Islet of Langerhans (tissue), 1 donor: ENCODE data around the gene PCDHA1.
"Not testable (repeated sequence)": the region's sequence is repeated elsewhere in the genome, so short reads cannot be mapped to it uniquely, and the experiment has no call there.

Experiments
- FAIRE-seq: peaks from one replicate; lab custom pipeline; 2011; peaks lifted over from hg19 to GRCh38; lab: Jason Lieb, UNC

Gene PCDHA1

GRCh38 chr5:140849831-140850634, 64.1 kb downstream of the PCDHA1 start:
- FAIRE-seq = not testable (repeated sequence)

GRCh38 chr5:140855772-140856674, 70.1 kb downstream of the PCDHA1 start, which contains the start of gene PCDHA10:
PCDHA10 (plus strand) TSS chr5:140855897; CDS start chr5:140856049, 152 bp downstream.
- FAIRE-seq = no peak

DNA sequence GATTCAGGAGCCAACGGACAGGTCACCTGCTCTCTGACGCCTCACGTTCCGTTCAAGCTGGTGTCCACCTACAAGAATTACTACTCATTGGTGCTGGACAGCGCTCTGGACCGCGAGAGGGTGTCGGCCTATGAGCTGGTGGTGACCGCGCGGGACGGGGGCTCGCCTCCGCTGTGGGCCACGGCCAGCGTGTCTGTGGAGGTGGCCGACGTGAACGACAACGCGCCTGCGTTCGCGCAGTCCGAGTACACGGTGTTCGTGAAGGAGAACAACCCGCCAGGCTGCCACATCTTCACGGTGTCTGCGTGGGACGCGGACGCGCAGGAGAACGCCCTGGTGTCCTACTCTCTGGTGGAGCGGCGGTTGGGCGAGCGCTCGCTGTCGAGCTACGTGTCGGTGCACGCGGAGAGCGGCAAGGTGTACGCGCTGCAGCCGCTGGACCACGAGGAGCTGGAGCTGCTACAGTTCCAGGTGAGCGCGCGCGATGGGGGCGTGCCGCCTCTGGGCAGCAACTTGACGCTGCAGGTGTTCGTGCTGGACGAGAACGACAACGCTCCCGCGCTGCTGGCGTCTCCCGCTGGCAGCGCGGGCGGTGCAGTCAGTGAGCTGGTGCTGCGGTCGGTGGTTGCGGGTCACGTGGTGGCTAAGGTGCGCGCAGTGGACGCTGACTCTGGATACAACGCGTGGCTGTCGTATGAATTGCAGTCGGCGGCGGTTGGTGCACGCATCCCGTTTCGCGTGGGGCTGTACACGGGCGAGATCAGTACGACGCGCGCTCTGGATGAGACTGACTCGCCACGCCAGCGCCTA, 71.4 kb downstream of the PCDHA1 start:
- no peak for FAIRE-seq

- no peak for FAIRE-seq
Measured at GRCh38 chr5:140857987-140858240, 72.0 kb downstream of the PCDHA1 start.

GRCh38 chr5:140862441-140863295, 76.7 kb downstream of the PCDHA1 start:
- FAIRE-seq = no peak

DNA sequence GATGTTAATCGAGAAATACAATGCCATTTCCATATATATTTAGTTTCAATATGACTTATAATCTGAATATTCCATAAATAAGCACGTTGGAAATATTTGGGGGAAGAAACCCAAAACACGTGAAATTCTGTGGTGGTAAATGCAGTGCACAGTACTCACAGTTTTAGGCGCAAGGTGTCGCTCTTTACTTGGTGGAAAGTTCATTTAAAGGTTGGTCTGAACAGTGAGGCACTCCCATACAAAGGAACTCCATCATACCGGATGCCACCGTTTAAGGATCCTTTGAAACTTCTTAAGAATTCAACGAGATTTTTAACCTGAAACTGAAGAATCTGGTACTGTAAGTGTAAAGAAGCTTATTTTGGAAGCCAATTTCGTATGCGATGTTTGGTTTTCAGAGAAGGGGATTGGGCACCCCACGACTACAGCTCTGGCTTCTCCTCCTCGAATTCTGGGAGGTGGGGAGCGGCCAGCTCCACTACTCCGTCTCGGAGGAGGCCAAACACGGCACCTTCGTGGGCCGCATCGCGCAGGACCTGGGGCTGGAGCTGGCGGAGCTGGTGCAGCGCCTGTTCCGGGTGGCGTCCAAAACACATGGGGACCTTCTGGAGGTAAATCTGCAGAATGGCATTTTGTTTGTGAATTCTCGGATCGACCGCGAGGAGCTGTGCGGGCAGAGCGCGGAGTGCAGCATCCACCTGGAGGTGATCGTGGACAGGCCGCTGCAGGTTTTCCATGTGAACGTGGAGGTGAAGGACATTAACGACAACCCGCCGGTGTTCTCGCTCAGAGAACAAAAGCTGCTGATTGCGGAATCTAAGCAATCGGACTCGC, 83.0 kb downstream of the PCDHA1 start, which contains the start of gene PCDHA11:
TSS of gene PCDHA11 (plus strand) at position 237 of the 834 bp plus-strand sequence. CDS start at position 384, 147 bp downstream.
- no peak for FAIRE-seq

- FAIRE-seq = no peak
Measured at GRCh38 chr5:140869555-140869886, 83.6 kb downstream of the PCDHA1 start.

DNA sequence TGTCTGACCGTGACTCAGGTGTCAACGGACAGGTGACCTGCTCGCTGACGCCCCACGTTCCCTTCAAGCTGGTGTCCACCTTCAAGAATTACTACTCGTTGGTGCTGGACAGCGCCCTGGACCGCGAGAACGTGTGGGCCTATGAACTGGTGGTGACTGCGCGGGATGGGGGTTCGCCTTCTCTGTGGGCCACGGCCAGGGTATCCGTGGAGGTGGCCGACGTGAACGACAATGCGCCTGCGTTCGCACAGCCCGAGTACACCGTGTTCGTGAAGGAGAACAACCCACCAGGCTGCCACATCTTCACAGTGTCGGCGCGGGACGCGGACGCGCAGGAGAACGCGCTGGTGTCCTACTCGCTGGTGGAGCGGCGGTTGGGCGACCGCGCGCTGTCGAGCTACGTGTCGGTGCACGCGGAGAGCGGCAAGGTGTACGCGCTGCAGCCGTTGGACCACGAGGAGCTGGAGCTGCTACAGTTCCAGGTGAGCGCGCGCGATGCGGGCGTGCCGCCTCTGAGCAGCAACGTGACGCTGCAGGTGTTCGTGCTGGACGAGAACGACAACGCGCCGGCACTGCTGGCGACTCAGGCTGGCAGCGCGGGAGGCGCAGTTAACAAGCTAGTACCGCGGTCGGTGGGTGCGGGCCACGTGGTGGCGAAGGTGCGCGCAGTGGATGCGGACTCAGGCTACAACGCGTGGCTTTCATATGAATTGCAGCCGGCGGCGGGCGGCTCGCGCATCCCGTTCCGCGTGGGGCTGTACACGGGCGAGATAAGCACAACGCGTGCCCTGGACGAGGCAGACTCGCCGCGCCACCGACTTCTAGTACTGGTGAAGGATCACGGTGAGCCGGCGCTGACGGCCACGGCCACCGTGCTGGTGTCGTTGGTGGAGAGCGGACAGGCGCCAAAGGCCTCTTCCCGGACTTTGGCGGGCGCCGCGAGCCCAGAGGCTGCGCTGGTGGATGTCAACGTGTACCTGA, 84.6 kb downstream of the PCDHA1 start:
- no peak for FAIRE-seq

GRCh38 chr5:140875085-140876065, 89.4 kb downstream of the PCDHA1 start, which contains the start of gene PCDHA12:
PCDHA12 (plus strand) TSS chr5:140875308; CDS start chr5:140875473, 165 bp downstream.
- no peak for FAIRE-seq

DNA sequence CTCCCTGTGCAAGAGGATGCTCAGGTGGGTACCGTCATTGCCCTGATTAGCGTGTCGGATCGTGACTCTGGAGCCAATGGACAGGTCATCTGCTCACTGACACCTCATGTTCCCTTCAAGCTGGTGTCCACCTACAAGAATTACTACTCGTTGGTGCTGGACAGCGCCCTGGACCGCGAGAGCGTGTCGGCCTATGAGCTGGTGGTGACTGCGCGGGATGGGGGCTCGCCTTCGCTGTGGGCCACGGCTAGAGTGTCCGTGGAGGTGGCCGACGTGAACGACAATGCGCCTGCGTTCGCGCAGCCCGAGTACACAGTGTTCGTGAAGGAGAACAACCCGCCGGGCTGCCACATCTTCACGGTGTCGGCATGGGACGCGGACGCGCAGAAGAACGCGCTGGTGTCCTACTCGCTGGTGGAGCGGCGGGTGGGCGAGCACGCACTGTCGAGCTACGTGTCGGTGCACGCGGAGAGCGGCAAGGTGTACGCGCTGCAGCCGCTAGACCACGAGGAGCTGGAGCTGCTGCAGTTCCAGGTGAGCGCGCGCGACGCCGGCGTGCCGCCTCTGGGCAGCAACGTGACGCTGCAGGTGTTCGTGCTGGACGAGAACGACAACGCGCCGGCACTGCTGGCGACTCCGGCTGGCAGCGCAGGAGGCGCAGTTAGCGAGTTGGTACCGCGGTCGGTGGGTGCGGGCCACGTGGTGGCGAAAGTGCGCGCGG, 90.8 kb downstream of the PCDHA1 start:
- FAIRE-seq = not testable (repeated sequence)

DNA sequence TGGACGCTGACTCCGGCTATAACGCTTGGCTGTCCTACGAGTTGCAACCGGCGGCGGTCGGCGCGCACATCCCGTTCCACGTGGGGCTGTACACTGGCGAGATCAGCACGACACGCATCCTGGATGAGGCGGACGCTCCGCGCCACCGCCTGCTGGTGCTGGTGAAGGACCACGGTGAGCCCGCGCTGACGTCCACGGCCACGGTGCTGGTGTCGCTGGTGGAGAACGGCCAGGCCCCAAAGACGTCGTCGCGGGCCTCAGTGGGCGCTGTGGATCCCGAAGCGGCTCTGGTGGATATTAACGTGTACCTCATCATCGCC, 91.3 kb downstream of the PCDHA1 start:
- no peak for FAIRE-seq

GRCh38 chr5:140881889-140882590, 96.1 kb downstream of the PCDHA1 start, which contains the start of gene PCDHA13:
PCDHA13 (plus strand) TSS chr5:140882124; CDS start chr5:140882269, 145 bp downstream.
- FAIRE-seq = no peak

DNA sequence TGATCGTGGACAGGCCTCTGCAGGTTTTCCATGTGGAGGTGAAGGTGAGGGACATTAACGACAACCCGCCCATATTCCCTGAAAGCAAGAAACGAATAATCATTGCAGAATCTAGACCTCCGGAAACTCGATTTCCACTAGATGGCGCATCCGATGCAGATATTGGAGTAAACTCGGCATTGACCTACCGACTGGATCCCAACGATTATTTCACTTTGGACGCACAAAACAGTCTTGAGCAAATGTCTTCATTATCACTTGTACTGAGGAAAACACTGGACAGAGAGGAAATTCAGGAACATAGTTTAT, 96.6 kb downstream of the PCDHA1 start:
- no peak for FAIRE-seq

DNA sequence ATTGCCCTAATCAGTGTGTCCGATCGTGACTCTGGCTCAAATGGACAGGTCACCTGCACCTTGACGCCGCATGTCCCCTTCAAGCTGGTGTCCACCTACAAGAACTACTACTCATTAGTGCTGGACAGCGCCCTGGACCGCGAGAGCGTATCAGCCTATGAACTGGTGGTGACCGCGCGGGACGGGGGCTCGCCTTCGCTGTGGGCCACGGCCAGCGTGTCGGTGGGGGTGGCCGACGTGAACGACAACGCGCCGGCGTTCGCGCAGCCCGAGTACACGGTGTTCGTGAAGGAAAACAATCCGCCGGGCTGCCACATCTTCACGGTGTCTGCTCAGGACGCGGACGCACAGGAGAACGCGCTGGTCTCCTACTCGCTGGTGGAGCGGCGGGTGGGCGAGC, 97.4 kb downstream of the PCDHA1 start:
- FAIRE-seq = no peak

GRCh38 chr5:140883927-140884697, 98.2 kb downstream of the PCDHA1 start:
- FAIRE-seq = no peak

- no peak for FAIRE-seq
Measured at GRCh38 chr5:140916325-140916724, 130.4 kb downstream of the PCDHA1 start.
